ENCODE measurements around the gene SAMM50.

The SAMM50 gene

DNA sequence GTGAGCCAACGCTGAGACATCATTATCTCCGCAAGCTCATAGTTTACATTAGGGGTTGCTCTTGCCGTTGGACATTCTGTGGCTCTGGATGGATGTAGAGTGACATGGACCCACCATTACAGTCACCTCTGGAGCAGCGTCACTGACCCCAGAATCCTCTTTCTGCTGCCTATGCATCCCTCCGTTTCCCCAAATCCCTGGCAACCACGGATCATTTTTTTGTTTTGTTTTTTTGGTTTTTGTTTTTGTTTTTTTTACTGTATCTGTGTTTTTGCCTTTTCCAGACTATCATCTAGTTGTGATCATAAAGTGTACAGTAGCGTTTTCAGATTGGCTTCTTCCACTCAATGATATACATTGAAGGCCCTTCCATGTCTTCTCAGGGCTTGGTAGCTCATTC, 72.8 kb downstream of the SAMM50 start:
- no peak for DNase-seq (ENCODE audit: low spot score)

GRCh38 chr22:44029069-44029468, 73.8 kb downstream of the SAMM50 start:
- DNase-seq (ENCODE audit: low spot score): no peak

GRCh38 chr22:44030051-44030701, 74.9 kb downstream of the SAMM50 start:
- DNase-seq (ENCODE audit: low spot score): no peak

DNA sequence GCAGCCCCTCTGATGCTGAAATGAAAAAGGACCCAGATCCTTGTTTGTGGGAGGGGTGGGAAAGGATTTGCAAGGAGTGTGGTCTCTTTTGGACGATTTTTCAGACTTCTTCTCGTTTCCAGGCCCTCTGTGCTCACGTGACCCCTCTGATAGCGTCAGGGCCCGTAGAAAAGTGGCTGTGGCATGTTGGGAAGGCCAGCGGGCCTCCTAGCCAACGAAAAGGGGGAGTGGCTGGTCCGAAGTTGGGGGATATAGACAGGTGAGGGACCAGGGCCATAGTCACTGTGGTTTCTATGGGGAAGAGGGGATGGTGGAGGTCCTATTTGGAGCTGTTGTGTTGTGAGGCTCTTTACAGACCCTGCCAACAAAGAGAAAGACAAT, 75.5 kb downstream of the SAMM50 start:
- DNase-seq (ENCODE audit: low spot score): no peak

- no peak for DNase-seq (ENCODE audit: low spot score)
Measured at GRCh38 chr22:44031158-44031952, 76.1 kb downstream of the SAMM50 start.

GRCh38 chr22:44032126-44032730, 77.0 kb downstream of the SAMM50 start:
- DNase-seq (ENCODE audit: low spot score): no peak

DNA sequence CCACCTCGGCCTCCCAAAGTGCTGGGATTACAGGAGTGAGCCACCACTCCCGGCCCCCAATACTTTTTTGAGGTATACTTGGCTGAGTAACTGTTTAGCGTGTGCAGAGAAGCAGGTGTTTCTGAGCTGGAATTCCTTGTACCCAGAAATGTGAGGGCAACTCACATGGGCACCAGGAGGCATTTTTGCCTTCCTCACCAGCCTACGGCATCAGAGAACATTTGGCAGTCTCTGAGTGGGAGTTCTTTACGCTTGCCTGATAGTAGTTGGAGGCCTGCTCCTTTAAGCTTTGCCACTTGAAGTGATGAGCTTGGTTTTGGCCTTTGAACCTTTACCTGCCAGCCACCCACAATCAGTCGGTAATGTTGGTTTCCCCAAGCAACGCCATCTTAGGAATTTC, 78.0 kb downstream of the SAMM50 start:
- DNase-seq (ENCODE audit: low spot score): no peak

- no peak for DNase-seq (ENCODE audit: low spot score)
Measured at GRCh38 chr22:44033694-44034093, 78.5 kb downstream of the SAMM50 start.

DNA sequence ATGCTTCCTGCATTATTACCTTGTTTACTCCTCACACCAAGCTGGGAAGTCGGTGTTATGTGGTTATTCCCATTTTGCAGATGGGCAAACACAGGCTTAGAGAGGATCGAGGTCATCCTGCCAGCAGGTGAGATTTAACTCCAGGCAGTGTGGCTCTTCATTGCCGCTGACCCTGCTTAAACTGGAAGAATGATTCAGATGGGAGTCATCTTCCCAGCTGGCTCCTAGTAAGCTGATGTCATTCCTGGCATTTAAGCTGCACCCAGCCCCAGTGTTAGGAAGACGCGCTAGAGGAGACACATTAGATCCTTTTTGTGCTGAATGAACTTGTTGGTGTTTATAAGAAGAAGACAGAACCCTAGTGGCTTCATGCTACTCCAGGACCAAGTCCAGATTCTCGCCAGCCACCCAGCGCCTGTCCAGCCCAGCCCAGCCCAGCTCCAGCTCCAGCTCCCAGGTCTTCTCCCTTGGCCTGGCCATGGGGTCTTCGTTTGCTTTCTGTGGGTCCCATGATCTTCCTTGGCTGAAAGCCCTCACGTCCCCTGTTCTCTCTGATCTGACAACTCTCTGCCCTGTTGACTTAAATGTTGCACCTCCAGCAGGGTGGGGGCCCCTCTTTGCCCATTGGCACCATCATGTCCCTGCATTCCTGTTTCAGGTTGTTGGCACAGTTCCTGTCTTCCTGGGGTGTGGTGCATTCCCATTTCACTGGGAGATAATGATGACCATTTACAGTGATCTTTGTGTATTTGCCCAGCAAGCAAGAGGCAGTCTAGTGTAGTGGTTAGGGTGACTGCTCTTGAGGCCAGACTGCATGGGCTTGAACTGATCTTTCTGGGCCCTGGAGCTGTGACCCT, 82.5 kb downstream of the SAMM50 start:
- DNase-seq (ENCODE audit: low spot score): peak; percentile 60

GRCh38 chr22:44039566-44040171, 84.4 kb downstream of the SAMM50 start:
- DNase-seq (ENCODE audit: low spot score): no peak

DNA sequence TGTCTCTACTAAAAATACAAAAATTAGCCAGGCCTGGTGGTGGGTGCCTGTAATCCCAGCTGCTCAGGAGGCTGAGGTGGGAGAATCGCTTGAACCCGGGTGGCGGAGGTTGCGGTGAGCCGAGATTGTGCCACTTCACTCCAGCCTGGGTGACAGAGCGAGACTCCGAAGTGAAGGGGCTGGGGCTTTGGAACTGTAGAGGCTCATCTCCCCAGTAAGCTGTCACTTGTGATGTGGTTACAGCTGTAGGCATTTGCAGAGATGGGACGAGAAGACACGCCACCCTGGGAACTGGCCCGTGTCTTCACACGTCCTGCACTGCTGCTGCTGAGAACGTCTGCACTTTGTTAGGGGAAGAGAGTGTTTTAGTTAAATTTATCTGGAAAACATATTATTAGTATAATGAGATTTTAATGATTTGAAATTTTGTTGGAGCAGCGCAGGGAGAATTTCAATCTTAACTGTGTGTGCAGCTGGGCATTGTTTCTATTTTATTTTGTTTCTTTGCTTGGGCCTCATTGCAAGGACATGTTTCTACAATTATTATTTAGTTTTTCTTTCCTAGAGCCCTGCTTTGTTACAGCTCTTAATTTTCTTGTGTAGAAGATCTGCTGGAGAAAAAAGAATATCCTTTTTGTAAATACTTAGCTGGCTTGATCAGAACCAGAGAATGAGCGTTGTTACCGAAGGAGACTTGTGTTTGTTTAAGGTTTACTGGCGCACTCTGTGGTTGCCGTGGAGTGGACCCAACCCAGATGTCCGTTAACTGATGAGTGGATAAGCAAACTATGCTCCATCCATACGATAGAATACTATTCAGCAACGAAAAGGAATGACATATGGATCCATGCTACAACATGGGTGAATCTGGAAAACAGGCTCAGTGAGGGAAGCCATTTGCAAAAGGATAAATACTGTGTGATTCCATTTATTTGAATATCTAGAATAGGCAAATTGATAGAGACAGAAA, 87.3 kb downstream of the SAMM50 start:
- no peak for DNase-seq (ENCODE audit: low spot score)

- no peak for DNase-seq (ENCODE audit: low spot score)
Measured at GRCh38 chr22:44045145-44045544, 89.9 kb downstream of the SAMM50 start.

Measured in LoVo (cell line).